ENCODE data around the gene PTPRT. TPM values are rescaled to one million over a fixed set of nuclear protein-coding genes. Genes with fewer than 3 reads are reported as not detected.
A peak's percentile ranks its signal among the peaks of the same experiment; 100 is the strongest.

PTPRT gene
- polyA plus RNA-seq, 3 donors = not detected

DNA sequence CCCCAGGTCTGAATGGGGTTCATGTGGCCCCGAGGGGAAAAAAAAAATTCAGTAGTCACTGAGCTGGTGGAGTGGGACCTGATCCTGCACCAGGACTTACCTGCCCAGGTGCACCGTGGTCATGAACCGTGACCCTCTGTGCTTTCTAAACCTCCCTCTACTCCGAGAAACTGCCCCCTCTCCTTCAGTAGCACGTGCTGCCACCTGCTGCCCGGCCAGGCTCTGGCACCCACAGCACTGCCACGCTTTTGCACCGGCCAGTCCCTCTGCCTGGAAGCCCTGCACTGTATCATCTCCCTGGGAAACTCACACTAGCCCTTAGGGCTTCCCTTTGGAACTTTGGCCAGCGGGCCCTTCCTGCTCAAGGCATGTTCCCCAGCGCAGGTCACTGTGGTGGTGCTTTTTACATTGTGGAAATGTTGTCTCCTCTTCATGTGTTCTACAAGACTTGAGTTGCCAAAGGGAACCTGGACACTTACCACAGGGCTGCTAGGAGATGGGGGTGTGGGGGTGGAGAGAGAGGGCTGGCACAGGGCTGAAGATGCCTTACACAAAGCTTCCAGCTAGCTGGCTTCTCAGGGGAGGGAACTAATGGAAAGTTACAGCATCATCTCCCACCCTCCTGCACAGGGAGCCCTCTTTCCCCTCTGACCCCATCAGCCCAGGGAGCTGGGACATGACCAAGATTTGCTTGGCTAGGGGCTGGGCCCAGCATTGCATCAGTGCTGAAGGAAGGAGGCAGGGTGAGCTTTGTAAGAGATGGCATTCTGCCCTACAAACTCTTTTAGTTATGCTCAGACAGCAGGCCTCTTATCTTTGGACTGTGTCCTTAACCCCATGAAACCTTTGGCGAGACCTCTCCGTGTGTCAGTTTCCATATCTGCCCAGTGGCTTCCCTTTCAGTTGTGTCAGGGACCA lies 2.5 kb upstream of the PTPRT start:
- no peak overlapping the region for H3K4me3 Mint-ChIP-seq
- peaks cover 0 to 7% of the 10 kb centered on the region in 2 donors for H3K9me3 ChIP-seq (replicated peaks in 1 of 2; ENCODE audit: control insufficient read depth in 1 of 2, insufficient read depth in 1 of 2, low read length in 2 of 2)
- H3K9me3 Mint-ChIP-seq = peaks cover 0 to 9% (median 0%) of the 10 kb centered on the region in 7 donors
- no peak overlapping the region for H3K4me2 ChIP-seq (replicated peaks; ENCODE audit: extremely low read depth, low read length, poor library complexity, severe bottlenecking)
- no peaks in the 10 kb centered on the region for H3K4me1 Mint-ChIP-seq
- H3K36me3 Mint-ChIP-seq = no peaks in the 10 kb centered on the region
- H3K9ac ChIP-seq (ENCODE audit: insufficient read depth, low read length, poor library complexity, severe bottlenecking) = no peak overlapping the region
- TF ChIP-seq, protein P1, sequence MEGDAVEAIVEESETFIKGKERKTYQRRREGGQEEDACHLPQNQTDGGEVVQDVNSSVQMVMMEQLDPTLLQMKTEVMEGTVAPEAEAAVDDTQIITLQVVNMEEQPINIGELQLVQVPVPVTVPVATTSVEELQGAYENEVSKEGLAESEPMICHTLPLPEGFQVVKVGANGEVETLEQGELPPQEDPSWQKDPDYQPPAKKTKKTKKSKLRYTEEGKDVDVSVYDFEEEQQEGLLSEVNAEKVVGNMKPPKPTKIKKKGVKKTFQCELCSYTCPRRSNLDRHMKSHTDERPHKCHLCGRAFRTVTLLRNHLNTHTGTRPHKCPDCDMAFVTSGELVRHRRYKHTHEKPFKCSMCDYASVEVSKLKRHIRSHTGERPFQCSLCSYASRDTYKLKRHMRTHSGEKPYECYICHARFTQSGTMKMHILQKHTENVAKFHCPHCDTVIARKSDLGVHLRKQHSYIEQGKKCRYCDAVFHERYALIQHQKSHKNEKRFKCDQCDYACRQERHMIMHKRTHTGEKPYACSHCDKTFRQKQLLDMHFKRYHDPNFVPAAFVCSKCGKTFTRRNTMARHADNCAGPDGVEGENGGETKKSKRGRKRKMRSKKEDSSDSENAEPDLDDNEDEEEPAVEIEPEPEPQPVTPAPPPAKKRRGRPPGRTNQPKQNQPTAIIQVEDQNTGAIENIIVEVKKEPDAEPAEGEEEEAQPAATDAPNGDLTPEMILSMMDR (IDR thresholded peaks at IDR 0.05) = no peak
- no peak for DNase-seq
- no peaks in the 10 kb centered on the region for H3K36me3 ChIP-seq (replicated peaks in 1 of 2; ENCODE audit: control insufficient read depth in 1 of 2, insufficient read depth in 2 of 2, low read length in 2 of 2)
- peak overlapping the region in 1 of 7 donors; percentile 24 for H3K27ac Mint-ChIP-seq
- 32% methylated on average over 11 of the region's 12 CpGs for WGBS (ENCODE audit: insufficient coverage)
- H3K27me3 ChIP-seq (ENCODE audit: control insufficient read depth in 2 of 2, insufficient read depth in 2 of 2, low read length in 2 of 2) = peaks cover 12 to 37% of the 10 kb centered on the region in 2 donors
- H3K27ac ChIP-seq (ENCODE audit: low read depth in 1 of 2, low read length in 2 of 2) = no peak overlapping the region
- no peaks in the 10 kb centered on the region for H4K20me1 ChIP-seq (ENCODE audit: insufficient read depth, low read length)
- peaks cover 33 to 44% (median 35%) of the 10 kb centered on the region in 3 donors for H3K27me3 Mint-ChIP-seq (ENCODE audit: low read depth in 3 of 3)
- H3K4me3 ChIP-seq (replicated peaks in 1 of 3; ENCODE audit: low read depth in 2 of 3, low read length in 3 of 3) = no peak overlapping the region
- intact Hi-C loops (cut with micrococcal nuclease) = no loop called here
- no peaks in the 10 kb centered on the region for H3K4me1 ChIP-seq (ENCODE audit: control insufficient read depth in 1 of 2, insufficient read depth in 2 of 2, low read length in 2 of 2)
- no peak overlapping the region for H2AFZ ChIP-seq (ENCODE audit: insufficient read depth, low read depth, low read length, poor library complexity, severe bottlenecking)
- H3K79me2 ChIP-seq (ENCODE audit: insufficient read depth, low read length) = no peaks in the 10 kb centered on the region

DNA sequence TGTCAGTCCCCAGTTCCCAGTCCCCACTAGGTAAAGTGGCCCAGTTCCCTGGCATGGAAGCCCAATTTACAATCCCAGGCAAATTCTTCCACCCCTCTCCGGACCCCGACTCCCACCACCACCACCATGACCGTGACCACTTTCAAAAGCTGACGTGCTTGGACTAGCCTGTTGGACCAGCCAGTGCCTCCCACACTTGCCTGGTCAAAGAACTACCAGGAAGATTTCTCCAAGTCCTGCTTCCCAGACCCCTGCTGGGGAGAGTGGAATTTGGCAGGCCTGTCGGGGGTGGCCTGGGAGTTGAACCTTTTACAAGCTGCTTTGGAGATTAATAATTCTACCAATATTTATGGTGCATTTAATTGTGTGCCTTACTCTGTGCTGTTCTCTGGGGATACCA lies 1.4 kb upstream of the PTPRT start:
- no peak overlapping the region for H3K4me3 ChIP-seq (replicated peaks in 1 of 3; ENCODE audit: low read depth in 2 of 3, low read length in 3 of 3)
- no peak overlapping the region for H2AFZ ChIP-seq (ENCODE audit: insufficient read depth, low read depth, low read length, poor library complexity, severe bottlenecking)
- H3K79me2 ChIP-seq (ENCODE audit: insufficient read depth, low read length) = no peaks in the 10 kb centered on the region
- Mint-ChIP-seq H3K36me3 (no peaks in the 10 kb centered on the region), H3K4me1 (no peaks in the 10 kb centered on the region), H3K9me3 (peaks cover 0 to 9% (median 0%) of the 10 kb centered on the region in 7 donors), H3K4me3 (peak overlapping the region in 1 of 2 donors; percentile 71), H3K27ac (no peak overlapping the region), H3K27me3 (ENCODE audit: low read depth in 3 of 3) (peaks cover 32 to 49% (median 35%) of the 10 kb centered on the region in 3 donors)
- H3K27me3 ChIP-seq (ENCODE audit: control insufficient read depth in 2 of 2, insufficient read depth in 2 of 2, low read length in 2 of 2) = peaks cover 12 to 37% of the 10 kb centered on the region in 2 donors
- H3K27ac ChIP-seq (ENCODE audit: low read depth in 1 of 2, low read length in 2 of 2) = no peak overlapping the region
- WGBS (ENCODE audit: insufficient coverage) = 81% methylated on average over 3 of the region's 5 CpGs
- H3K36me3 ChIP-seq (replicated peaks in 1 of 2; ENCODE audit: control insufficient read depth in 1 of 2, insufficient read depth in 2 of 2, low read length in 2 of 2) = no peaks in the 10 kb centered on the region
- H3K4me2 ChIP-seq (replicated peaks; ENCODE audit: extremely low read depth, low read length, poor library complexity, severe bottlenecking) = no peak overlapping the region
- no peak overlapping the region for H3K9ac ChIP-seq (ENCODE audit: insufficient read depth, low read length, poor library complexity, severe bottlenecking)
- H4K20me1 ChIP-seq (ENCODE audit: insufficient read depth, low read length) = no peaks in the 10 kb centered on the region
- H3K4me1 ChIP-seq (ENCODE audit: control insufficient read depth in 1 of 2, insufficient read depth in 2 of 2, low read length in 2 of 2) = no peaks in the 10 kb centered on the region
- H3K9me3 ChIP-seq (replicated peaks in 1 of 2; ENCODE audit: control insufficient read depth in 1 of 2, insufficient read depth in 1 of 2, low read length in 2 of 2) = peaks cover 0 to 7% of the 10 kb centered on the region in 2 donors
- DNase-seq = no peak
- TF ChIP-seq, protein P1 (IDR thresholded peaks at IDR 0.05) = no peak
- intact Hi-C loops (cut with micrococcal nuclease) = no loop called here

Measured in CD14-positive monocyte (primary cell).